HepG2 (cell line): ENCODE results near the gene NBPF9.
"Not testable (repeated sequence)": the region's sequence is repeated elsewhere in the genome, so short reads cannot be mapped to it uniquely, and the experiment has no call there.

ENCODE experiments used
- EP300 ChIP-seq, 3 experiments: sonication (generic) in 1 of 3; formaldehyde crosslinking in 1 of 3; IDR thresholded peaks; 2 replicates each; pipeline versions ENCODE4 v1.5.1 to v1.6.1; 2011 to 2020; ENCODE audit warnings: low read depth in 2 of 3, low read length in 2 of 3, borderline replicate concordance in 1 of 3, improper control_type of control experiment in 1 of 3, mild to moderate bottlenecking in 1 of 3, missing genetic modification reagents in 1 of 3, moderate library complexity in 1 of 3
- HOXA9 ChIP-seq: sonication (generic); formaldehyde crosslinking; IDR thresholded peaks from 2 replicates; pipeline ENCODE4 v1.8.1; 2022; ENCODE audit warnings: missing genetic modification reagents, mild to moderate bottlenecking, moderate library complexity, borderline replicate concordance
- RFX5 ChIP-seq: IDR thresholded peaks from 2 replicates; pipeline ENCODE4 v1.6.1; 2011; ENCODE audit warnings: low read depth, low read length, improper control_type of control experiment
- ZBTB21 ChIP-seq: sonication (generic); formaldehyde crosslinking; IDR thresholded peaks from 2 replicates; pipeline ENCODE4 v1.4.0; 2020; ENCODE audit warnings: missing genetic modification reagents

GRCh38 chr1:149102574-149102973 is 777 bp downstream of the NBPF9 start:
- not testable (repeated sequence) for TF ChIP-seq RFX5; ZBTB21 (CRISPR knock-in tag); EP300 (IDR thresholded peaks at IDR 0.05; ENCODE audit: low read depth in 2 of 2, low read length in 2 of 2); EP300 (CRISPR knock-in tag; IDR thresholded peaks at IDR 0.05; ENCODE audit: borderline replicate concordance); HOXA9
